ENCODE measurements around the gene MYPOP.
"Not testable (repeated sequence)": the region's sequence is repeated elsewhere in the genome, so short reads cannot be mapped to it uniquely, and the experiment has no call there.

The MYPOP gene

GRCh38 chr19:45882652-45883585 is 19.5 kb downstream of the MYPOP start:
- DNase-seq, result peak; percentile 80

- DNase-seq, result peak; percentile 82
Observed at GRCh38 chr19:45881909-45882528, 20.4 kb downstream of the MYPOP start.

- DNase-seq, result peak; percentile 44
Observed at GRCh38 chr19:45881082-45881908, 21.1 kb downstream of the MYPOP start.

- DNase-seq, result no peak
Observed at GRCh38 chr19:45879971-45880370, 22.4 kb downstream of the MYPOP start.

DNA sequence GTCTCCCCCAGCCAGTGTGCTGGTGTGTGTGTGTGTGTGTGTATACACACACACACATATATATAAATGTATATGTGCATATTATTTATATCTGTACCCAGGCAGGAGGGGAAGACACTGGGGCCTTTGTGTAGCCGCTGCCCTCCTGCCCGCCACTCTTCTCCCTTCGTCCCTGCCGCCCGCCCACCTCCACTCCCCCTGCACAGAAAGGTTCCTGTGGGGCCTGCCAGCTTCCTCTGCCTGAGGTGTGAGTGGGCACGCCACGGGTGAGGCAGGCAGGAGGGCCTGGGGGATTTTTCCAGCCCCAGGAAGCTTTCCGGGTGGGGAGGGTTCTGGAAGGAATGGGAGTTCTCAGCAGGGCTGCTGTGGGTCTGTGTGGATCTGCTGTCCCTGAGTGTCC is 23.4 kb downstream of the MYPOP start:
- DNase-seq, result no peak

DNA sequence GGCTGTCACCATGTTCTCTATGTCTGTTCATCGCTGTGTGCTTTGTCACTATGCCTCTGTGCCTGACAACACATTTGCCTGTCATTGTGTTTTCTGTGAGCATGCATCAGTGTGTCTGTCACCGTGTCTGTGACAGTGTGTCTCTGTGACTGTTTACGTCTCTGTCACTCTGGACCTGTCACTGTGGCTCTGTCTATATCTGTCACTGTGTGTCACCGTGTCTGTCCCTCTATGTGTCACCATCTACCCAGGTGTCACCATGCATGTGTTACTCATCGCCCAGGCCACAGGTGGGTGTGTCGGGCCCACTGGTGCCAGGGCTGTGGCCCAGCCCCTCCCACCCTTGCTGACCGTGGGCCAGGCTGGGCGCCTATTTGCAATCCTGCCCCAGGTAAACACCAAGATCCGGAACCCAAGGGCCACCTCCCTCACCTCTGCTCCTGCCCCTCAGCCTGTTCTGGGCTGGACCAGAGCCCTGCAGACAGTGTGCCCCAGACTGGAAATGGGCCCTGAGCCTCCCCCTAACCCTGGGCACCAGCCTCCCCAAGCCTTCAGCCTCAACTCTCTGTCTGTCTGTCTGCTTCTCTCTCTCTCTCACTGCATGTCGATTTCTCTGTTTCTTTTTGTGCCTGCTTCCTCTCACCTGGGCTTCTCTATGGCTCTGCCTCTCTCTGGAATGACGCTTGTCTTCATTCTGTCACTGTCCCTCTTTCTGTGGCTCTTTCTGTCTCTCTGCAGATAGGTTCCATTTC is 24.2 kb downstream of the MYPOP start:
- DNase-seq, result no peak

- no peak for DNase-seq
Observed at GRCh38 chr19:45876411-45877197, 25.8 kb downstream of the MYPOP start.

DNA sequence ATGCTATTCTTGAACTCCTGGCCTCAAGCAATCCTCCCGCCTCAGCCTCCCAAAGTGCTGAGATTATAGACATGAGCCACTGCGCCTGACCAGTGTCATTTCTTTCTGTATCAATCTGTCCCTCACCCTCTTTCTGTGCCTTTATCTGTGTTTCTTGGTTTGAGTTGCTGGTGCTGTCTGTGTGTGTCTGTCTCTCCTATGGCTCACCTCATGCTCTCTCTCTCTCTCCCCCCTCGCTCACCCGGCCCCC is 26.3 kb downstream of the MYPOP start:
- DNase-seq, result no peak

- DNase-seq, result no peak
Observed at GRCh38 chr19:45874620-45874966, 27.8 kb downstream of the MYPOP start.

- no peak for DNase-seq
Observed at GRCh38 chr19:45873219-45873772, 29.1 kb downstream of the MYPOP start.

GRCh38 chr19:45872095-45872919 is 30.1 kb downstream of the MYPOP start:
- no peak for DNase-seq

- no peak for DNase-seq
Observed at GRCh38 chr19:45870798-45871197, 31.6 kb downstream of the MYPOP start.

- DNase-seq, result not testable (repeated sequence)
Observed at GRCh38 chr19:45867241-45867640, 35.2 kb downstream of the MYPOP start.

DNA sequence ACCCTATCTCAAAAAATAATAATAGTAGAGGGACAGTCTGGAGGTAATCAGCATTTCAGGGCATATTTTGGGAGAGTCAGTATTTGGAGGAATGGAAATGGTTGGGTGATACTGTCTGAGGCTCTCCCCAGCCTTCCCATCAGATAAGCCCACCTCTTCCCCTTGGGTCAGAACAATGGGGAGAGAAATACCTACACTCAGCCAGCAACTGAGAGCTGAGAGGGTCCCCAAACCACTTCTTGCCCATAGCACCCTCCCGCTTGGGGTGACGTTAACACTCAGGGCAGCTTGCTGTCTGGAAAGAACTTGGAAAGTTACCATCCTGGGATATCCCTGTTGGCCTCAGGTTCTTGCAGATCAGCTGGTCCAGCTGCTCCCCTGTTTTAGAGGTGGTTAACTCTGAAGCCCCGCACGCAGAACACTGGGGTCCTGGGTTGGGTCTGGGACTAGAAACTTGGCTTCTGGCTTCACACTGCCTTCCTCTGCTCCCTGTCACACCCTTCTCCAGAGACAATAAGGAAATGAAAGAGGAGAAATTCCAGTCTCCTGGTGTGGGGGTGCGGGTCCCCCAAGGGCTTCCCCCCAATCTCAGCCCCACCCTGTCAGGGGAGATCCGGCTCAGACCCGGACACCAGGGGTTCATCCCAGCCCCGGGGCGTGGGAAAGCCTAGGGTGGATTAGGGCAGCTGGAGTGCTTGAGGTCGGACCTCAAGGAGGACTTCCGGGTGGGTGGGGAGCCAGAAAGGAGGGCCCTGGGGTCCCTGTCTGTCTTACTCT is 35.8 kb downstream of the MYPOP start:
- no peak for DNase-seq

DNA sequence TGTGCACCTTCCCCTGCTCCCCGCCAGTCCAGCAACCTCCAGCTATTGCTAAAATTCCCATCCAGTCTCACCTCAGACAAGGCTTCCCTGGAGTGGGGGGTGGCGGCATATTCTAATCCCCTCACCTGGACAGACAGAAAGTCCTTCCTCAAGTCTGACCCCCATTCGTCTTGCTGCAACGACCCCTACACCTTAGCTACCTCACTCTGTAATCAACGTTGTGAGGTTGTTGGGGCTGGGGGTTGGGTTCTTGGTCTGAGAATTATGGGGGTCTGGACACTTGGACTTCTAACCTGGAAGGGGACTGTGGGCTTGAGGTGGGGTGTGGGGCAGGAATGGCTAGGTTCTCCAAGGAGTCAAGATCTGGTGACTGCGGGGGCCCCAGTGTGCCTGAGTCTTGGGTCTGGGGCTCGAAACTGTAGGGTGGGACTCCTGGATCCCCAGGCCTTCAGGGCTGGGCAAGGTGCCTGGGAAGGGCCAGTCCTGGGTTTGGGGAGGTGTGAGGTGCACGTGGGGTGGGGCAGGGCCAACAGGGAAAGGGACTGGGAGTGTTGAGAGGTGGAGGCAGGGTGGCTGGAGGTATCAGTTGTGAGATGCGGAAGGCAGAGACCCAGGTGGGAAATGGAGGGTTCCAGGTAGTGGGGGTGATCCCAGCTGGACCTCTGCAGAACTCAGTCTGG is 37.0 kb downstream of the MYPOP start:
- no peak for DNase-seq

GRCh38 chr19:45864629-45865082 is 37.8 kb downstream of the MYPOP start:
- no peak for DNase-seq

DNA sequence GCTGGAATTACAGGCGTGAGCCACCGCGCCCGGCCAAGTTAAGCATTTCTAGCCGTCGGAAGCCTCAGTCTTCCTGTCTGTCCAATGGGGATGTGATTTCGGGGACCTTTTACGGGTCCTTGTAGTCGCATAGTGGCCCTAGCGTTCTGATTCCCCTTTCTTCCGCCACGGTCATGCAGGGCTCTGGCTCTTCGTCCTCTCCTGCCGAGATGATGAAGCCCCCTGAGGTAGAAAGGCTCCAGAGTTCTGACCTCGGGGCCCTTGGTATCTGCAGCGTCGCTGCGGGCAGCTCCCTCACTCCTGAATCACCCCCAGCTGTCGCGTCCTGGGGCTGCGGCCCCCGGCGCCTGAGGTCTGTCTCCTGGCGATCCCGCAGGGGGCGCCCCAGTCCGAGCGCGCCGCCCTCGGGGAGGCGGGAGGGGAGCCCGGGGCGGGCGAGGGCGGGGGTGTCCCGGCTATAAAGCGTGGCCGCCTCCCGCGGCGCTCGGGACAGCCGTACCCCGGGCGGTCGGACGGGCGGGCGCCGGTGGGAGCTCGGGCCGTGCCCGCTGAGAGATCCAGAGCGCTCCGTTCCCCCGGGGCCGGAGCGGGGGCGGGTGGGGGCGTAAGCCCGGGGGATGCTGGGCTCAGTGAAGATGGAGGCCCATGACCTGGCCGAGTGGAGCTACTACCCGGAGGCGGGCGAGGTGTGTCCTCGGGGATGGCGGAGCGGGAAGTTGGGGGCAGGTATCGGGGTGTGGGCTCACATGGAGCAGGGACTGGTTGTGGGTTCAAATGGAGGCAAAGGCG is 38.4 kb downstream of the MYPOP start, which contains the start of gene FOXA3:
Gene FOXA3 (plus strand): TSS at position 487 of the 789 bp plus-strand sequence. CDS start 131 bp downstream, at position 618.
- no peak for DNase-seq

GRCh38 chr19:45863335-45863839 is 39.0 kb downstream of the MYPOP start:
- DNase-seq, result no peak
